Tibial nerve (tissue), 4 donors: ENCODE results near the gene POU6F2.

Experiments used
- EP300 ChIP-seq, 2 donors: sonication (generic); formaldehyde crosslinking; IDR thresholded peaks; one replicate each; pipeline ENCODE4 v1.6.1; 2017; ENCODE audit warnings: antibody characterized with exemption in 2 of 2, mild to moderate bottlenecking in 1 of 2
- POLR2A ChIP-seq, 2 donors: fragments of 450-650 bp; IDR thresholded peaks; one replicate each; pipeline ENCODE4 v1.6.1; 2017; ENCODE audit warnings: antibody characterized with exemption in 2 of 2, mild to moderate bottlenecking in 2 of 2, moderate library complexity in 2 of 2
- TF ChIP-seq, protein P1 (sequence below), 5 experiments: fragments of 200-600 bp in 3 of 5; fragments of 450-650 bp in 2 of 5; sonication (generic) in 3 of 5; IDR thresholded peaks; one replicate each; pipeline ENCODE4 v1.5.1; 2016 to 2019; ENCODE audit warnings: antibody characterized with exemption in 5 of 5, mild to moderate bottlenecking in 3 of 5, moderate library complexity in 2 of 5

DNA sequence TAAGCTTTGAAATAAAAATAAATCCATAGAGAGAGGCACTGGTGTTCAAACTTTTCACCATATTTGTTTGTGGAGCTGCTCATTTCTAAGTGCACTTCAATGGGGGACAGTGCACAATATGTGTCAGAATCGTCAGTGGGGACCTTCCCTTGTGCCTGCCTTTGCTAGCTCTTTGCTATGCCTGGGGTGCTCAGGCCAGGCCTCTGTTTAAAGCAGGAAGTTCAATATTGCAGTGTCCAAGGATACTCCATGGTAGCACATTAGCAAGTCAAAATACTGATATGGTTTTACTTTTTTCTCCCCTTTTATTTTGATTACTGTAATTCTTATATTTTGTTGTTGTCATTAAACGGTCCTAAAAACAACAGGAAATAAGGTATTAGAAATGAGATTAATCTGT lies 113.4 kb downstream of the POU6F2 start:
- TF ChIP-seq, protein P1, sequence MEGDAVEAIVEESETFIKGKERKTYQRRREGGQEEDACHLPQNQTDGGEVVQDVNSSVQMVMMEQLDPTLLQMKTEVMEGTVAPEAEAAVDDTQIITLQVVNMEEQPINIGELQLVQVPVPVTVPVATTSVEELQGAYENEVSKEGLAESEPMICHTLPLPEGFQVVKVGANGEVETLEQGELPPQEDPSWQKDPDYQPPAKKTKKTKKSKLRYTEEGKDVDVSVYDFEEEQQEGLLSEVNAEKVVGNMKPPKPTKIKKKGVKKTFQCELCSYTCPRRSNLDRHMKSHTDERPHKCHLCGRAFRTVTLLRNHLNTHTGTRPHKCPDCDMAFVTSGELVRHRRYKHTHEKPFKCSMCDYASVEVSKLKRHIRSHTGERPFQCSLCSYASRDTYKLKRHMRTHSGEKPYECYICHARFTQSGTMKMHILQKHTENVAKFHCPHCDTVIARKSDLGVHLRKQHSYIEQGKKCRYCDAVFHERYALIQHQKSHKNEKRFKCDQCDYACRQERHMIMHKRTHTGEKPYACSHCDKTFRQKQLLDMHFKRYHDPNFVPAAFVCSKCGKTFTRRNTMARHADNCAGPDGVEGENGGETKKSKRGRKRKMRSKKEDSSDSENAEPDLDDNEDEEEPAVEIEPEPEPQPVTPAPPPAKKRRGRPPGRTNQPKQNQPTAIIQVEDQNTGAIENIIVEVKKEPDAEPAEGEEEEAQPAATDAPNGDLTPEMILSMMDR (IDR thresholded peaks at IDR 0.05) = no peak
- no peak for TF ChIP-seq POLR2A (IDR thresholded peaks at IDR 0.05)
- no peak for TF ChIP-seq EP300 (IDR thresholded peaks at IDR 0.05)
